Stimulated activated CD4-positive, alpha-beta T cell treated with anti-CD3 and anti-CD28 coated beads, Interleukin-2, amount 100 ng/mL, for 4 hours (primary cell): ENCODE data around the gene PELO.
A peak's percentile ranks its signal among the peaks of the same experiment; 100 is the strongest.

Source experiments
- DNase-seq: peaks from one replicate; pipeline ENCODE4 v3.0.0-alpha.2; 2020; ENCODE audit warnings: low read depth

The PELO gene

GRCh38 chr5:52772668-52773067 is 15.0 kb upstream of the PELO start:
- no peak for DNase-seq

GRCh38 chr5:52773342-52773741 is 14.4 kb upstream of the PELO start:
- no peak for DNase-seq

- DNase-seq = no peak
Observed at GRCh38 chr5:52774005-52774410, 13.7 kb upstream of the PELO start.

GRCh38 chr5:52776116-52776515 is 11.6 kb upstream of the PELO start:
- no peak for DNase-seq

GRCh38 chr5:52777186-52777585 is 10.5 kb upstream of the PELO start:
- no peak for DNase-seq

GRCh38 chr5:52778781-52779180 is 8.9 kb upstream of the PELO start:
- no peak for DNase-seq

- no peak for DNase-seq
Observed at GRCh38 chr5:52779213-52779612, 8.5 kb upstream of the PELO start.

- DNase-seq = no peak
Observed at GRCh38 chr5:52783226-52783959, 4.3 kb upstream of the PELO start.

GRCh38 chr5:52784737-52785136 is 3.0 kb upstream of the PELO start:
- DNase-seq = no peak

- DNase-seq = no peak
Observed at GRCh38 chr5:52786391-52786790, 1.3 kb upstream of the PELO start.

- peak; percentile 24 for DNase-seq
Observed at GRCh38 chr5:52786949-52787599, 642 bp upstream of the PELO start.

- DNase-seq = no peak
Observed at GRCh38 chr5:52788505-52788821, 747 bp downstream of the PELO start.

GRCh38 chr5:52789378-52789777 is 1.7 kb downstream of the PELO start:
- DNase-seq = no peak

GRCh38 chr5:52789851-52790250 is 2.1 kb downstream of the PELO start:
- DNase-seq = no peak

- DNase-seq = no peak
Observed at GRCh38 chr5:52791366-52791765, 3.6 kb downstream of the PELO start.

GRCh38 chr5:52794519-52794918 is 6.8 kb downstream of the PELO start:
- no peak for DNase-seq

GRCh38 chr5:52796031-52796430 is 8.3 kb downstream of the PELO start:
- no peak for DNase-seq

GRCh38 chr5:52796516-52797103 is 8.9 kb downstream of the PELO start:
- no peak for DNase-seq

- DNase-seq = no peak
Observed at GRCh38 chr5:52798938-52799337, 11.2 kb downstream of the PELO start.

GRCh38 chr5:52799358-52799982 is 11.8 kb downstream of the PELO start:
- DNase-seq = no peak

- peak; percentile 93 for DNase-seq
Observed at GRCh38 chr5:52799983-52800393, 12.3 kb downstream of the PELO start.

GRCh38 chr5:52800394-52801213 is 12.9 kb downstream of the PELO start:
- DNase-seq = peak; percentile 26
